Esophagus squamous epithelium (tissue), 5 donors: ENCODE data around the gene FGFR3. TPM values are rescaled to one million over a fixed set of nuclear protein-coding genes. Genes with fewer than 3 reads are reported as not detected.
A peak's percentile ranks its signal among the peaks of the same experiment; 100 is the strongest.

ENCODE experiments used
- DNase-seq: peaks from one replicate; lab custom pipeline; 2025; lab: John Stamatoyannopoulos, UW
- H3K27ac ChIP-seq, 4 donors: fragments of 200-600 bp; sonication (generic); one replicate each; pipeline ENCODE4 v1.5.1; 2016 to 2019; ENCODE audit warnings: mild to moderate bottlenecking in 1 of 4
- H3K27me3 ChIP-seq, 4 donors: fragments of 200-600 bp; sonication (generic); 1 replicate in 3 of 4; 2 replicates in 1 of 4; pipeline versions ENCODE4 v1.5.1 to v1.6.0; 2017 to 2021; ENCODE audit warnings: antibody characterized with exemption in 1 of 4
- H3K36me3 ChIP-seq, 3 donors: fragments of 200-600 bp; sonication (generic); one replicate each; pipeline ENCODE4 v1.5.1; 2016 to 2019
- H3K4me1 ChIP-seq, 3 donors: fragments of 200-600 bp; sonication (generic); one replicate each; pipeline ENCODE4 v1.5.1; 2017 to 2019
- H3K4me3 ChIP-seq, 4 donors: fragments of 200-600 bp; sonication (generic); 1 replicate in 3 of 4; 2 replicates in 1 of 4; pipeline ENCODE4 v1.5.1; 2016 to 2019; ENCODE audit warnings: mild to moderate bottlenecking in 2 of 4, moderate library complexity in 1 of 4
- H3K9me3 ChIP-seq, 3 donors: fragments of 200-600 bp; sonication (generic); one replicate each; pipeline ENCODE4 v1.5.1; 2016 to 2019
- POLR2A ChIP-seq, 4 donors: fragments of 450-650 bp; IDR thresholded peaks; one replicate each; pipeline ENCODE4 v1.6.1; 2017; ENCODE audit warnings: antibody characterized with exemption in 4 of 4, mild to moderate bottlenecking in 4 of 4, moderate library complexity in 3 of 4
- WGBS, 2 donors: methylation state at CpG; one replicate each; pipeline ENCODE4 v1.1.5; 2018; 5-methylcytosine and 5-hydroxymethylcytosine counted together
- intact Hi-C: fragments of 100-400 bp; cut with DNase I; formaldehyde crosslinking; loops from one replicate; pipeline ENCODE4 v1.15.0; 2022
- total RNA-seq, 4 donors: library from RNA; depleted of rRNA; stranded (reverse); fragments of >200 nt; gene quantifications; one replicate each; pipeline ENCODE4 v1.1.0, GENCODE V29; 2016
- TF ChIP-seq, protein P1 (sequence below), 6 experiments: fragments of 450-650 bp in 4 of 6; fragments of 200-600 bp in 2 of 6; sonication (generic) in 2 of 6; IDR thresholded peaks; one replicate each; pipeline ENCODE4 v1.5.1; 2016 to 2019; ENCODE audit warnings: antibody characterized with exemption in 6 of 6, mild to moderate bottlenecking in 4 of 6, moderate library complexity in 4 of 6
- donor health status: DM: yes; HTN: yes; CAD: no.

The FGFR3 gene
- total RNA-seq, 4 donors from 2014 or later, result 175 to 307 (median 223) TPM

DNA sequence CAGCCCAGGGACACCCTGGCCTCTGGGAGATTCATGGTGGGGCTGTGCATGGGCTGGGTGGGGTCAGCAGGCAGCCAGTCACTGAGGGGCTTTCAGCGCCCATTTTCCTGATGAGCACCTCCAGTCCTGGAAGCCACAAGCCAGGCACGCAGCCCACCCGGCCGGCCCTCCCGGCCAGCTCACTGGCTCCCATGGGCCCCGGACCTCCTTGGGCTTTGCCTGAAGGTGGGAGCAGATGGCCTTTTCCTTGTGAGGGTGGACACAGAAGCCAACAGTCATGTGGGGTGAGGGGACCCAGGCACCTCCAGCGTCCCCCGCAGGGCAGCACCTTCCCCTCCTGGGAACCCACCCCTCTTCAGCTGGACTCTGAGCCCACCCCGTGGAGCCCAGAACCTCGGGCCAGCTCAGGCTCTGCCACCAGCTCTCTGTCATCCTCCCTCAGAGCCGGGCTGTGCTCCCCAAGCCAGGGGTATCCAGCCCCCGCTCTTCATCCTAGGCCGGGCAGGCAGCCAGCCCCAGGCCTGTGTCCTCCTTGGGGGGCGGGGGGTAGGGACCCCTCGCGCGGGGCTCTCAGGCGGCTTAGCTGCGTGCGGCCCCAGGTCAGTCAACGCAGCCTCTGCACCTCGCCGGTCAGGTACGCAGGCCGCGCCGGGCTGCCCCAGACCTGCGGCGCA is 798 bp upstream of the FGFR3 start:
- 75% methylated on average over 5 of the region's 29 CpGs; no CpG with 5 or more reads in 1 of the 2 donors for WGBS, 2 donors
- Histone ChIP-seq H3K36me3 (peaks cover 0 to 15% (median 0%) of the 10 kb centered on the region in 3 donors), H3K27ac (peak overlapping the region in 2 of 4 donors; percentile 63 to 90), H3K4me3 (peak overlapping the region in 2 of 4 donors; percentile 80 to 84), H3K9me3 (no peaks in the 10 kb centered on the region), H3K27me3 (peaks cover 0 to 36% (median 0%) of the 10 kb centered on the region in 4 donors), H3K4me1 (peaks cover 44 to 79% (median 48%) of the 10 kb centered on the region in 3 donors)
- intact Hi-C loops, result no loop called here
- DNase-seq, result no peak
- TF ChIP-seq, protein P1, sequence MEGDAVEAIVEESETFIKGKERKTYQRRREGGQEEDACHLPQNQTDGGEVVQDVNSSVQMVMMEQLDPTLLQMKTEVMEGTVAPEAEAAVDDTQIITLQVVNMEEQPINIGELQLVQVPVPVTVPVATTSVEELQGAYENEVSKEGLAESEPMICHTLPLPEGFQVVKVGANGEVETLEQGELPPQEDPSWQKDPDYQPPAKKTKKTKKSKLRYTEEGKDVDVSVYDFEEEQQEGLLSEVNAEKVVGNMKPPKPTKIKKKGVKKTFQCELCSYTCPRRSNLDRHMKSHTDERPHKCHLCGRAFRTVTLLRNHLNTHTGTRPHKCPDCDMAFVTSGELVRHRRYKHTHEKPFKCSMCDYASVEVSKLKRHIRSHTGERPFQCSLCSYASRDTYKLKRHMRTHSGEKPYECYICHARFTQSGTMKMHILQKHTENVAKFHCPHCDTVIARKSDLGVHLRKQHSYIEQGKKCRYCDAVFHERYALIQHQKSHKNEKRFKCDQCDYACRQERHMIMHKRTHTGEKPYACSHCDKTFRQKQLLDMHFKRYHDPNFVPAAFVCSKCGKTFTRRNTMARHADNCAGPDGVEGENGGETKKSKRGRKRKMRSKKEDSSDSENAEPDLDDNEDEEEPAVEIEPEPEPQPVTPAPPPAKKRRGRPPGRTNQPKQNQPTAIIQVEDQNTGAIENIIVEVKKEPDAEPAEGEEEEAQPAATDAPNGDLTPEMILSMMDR (IDR thresholded peaks at IDR 0.05), result no peak
- TF ChIP-seq POLR2A (IDR thresholded peaks at IDR 0.05), result no peak

- no CpG with 5 or more reads among the region's 44 CpGs for WGBS, 2 donors
- DNase-seq, result no peak
- Histone ChIP-seq H3K36me3 (peaks cover 0 to 27% (median 0%) of the 10 kb centered on the region in 3 donors), H3K27me3 (peaks cover 0 to 47% (median 0%) of the 10 kb centered on the region in 4 donors), H3K4me3 (peak overlapping the region; percentile 71 to 86 (median 82)), H3K9me3 (no peaks in the 10 kb centered on the region), H3K27ac (peak overlapping the region; percentile 55 to 90 (median 84)), H3K4me1 (peaks cover 36 to 79% (median 41%) of the 10 kb centered on the region in 3 donors)
- TF ChIP-seq, protein P1 (IDR thresholded peaks at IDR 0.05), result no peak
- TF ChIP-seq POLR2A (IDR thresholded peaks at IDR 0.05), result no peak
- intact Hi-C loops, result no loop called here
Measured at GRCh38 chr4:1793496-1793840, 375 bp downstream of the FGFR3 start.

GRCh38 chr4:1793940-1794808 is 1.1 kb downstream of the FGFR3 start:
- no peak for DNase-seq
- Histone ChIP-seq H3K36me3 (peaks cover 0 to 34% (median 0%) of the 10 kb centered on the region in 3 donors), H3K4me3 (peak overlapping the region; percentile 71 to 86 (median 82)), H3K4me1 (peaks cover 31 to 79% (median 38%) of the 10 kb centered on the region in 3 donors), H3K27me3 (peaks cover 0 to 54% (median 0%) of the 10 kb centered on the region in 4 donors), H3K27ac (peak overlapping the region; percentile 55 to 90 (median 84)), H3K9me3 (no peaks in the 10 kb centered on the region)
- TF ChIP-seq, protein P1 (IDR thresholded peaks at IDR 0.05), result no peak
- TF ChIP-seq POLR2A (IDR thresholded peaks at IDR 0.05), result no peak
- intact Hi-C loops, result no loop called here
- WGBS, 2 donors, result no CpG with 5 or more reads among the region's 101 CpGs

- peak overlapping the region in 3 of 4 donors; percentile 83 to 90 (median 85) for H3K27ac ChIP-seq
- DNase-seq, result no peak
- no peak for TF ChIP-seq POLR2A (IDR thresholded peaks at IDR 0.05)
- TF ChIP-seq, protein P1 (IDR thresholded peaks at IDR 0.05), result no peak
- peak overlapping the region; percentile 71 to 86 (median 82) for H3K4me3 ChIP-seq
- peaks cover 2 to 41% (median 6%) of the 10 kb centered on the region in 3 donors for H3K36me3 ChIP-seq
- intact Hi-C loops, result no loop called here
- 5% methylated on average over 8 of the region's 68 CpGs; no CpG with 5 or more reads in 1 of the 2 donors for WGBS, 2 donors
- no peaks in the 10 kb centered on the region for H3K9me3 ChIP-seq
- peaks cover 0 to 60% (median 0%) of the 10 kb centered on the region in 4 donors for H3K27me3 ChIP-seq
- H3K4me1 ChIP-seq, result peaks cover 25 to 79% (median 32%) of the 10 kb centered on the region in 3 donors
Measured at GRCh38 chr4:1794809-1795298, 1.8 kb downstream of the FGFR3 start.
